Right atrium auricular region (tissue), 2 donors: Measurements from ENCODE around the gene EPHA6. TPM values are rescaled to one million over a fixed set of nuclear protein-coding genes. Genes with fewer than 3 reads are reported as not detected.
"Not testable (repeated sequence)": the region's sequence is repeated elsewhere in the genome, so short reads cannot be mapped to it uniquely, and the experiment has no call there.

Experiments used
- DNase-seq: peaks from one replicate; pipeline ENCODE4 v3.0.0-alpha.2; 2019; ENCODE audit warnings: low spot score
- H3K27ac ChIP-seq, 2 donors: fragments of 200-600 bp; sonication (generic); 1 replicate in 1 of 2; 2 replicates in 1 of 2; pipeline ENCODE4 v1.5.1; 2016 to 2019
- H3K27me3 ChIP-seq, 2 donors: fragments of 200-600 bp; sonication (generic); one replicate each; pipeline versions ENCODE4 v1.5.1 to v1.6.0; 2017 to 2019
- H3K36me3 ChIP-seq: fragments of 200-600 bp; sonication (generic); one replicate; pipeline ENCODE4 v1.5.1; 2016
- H3K4me1 ChIP-seq, 2 donors: fragments of 200-600 bp; sonication (generic); one replicate each; pipeline versions ENCODE4 v1.5.1 to v1.6.0; 2017 to 2019
- H3K4me3 ChIP-seq, 2 donors: fragments of 200-600 bp; sonication (generic); 1 replicate in 1 of 2; 2 replicates in 1 of 2; pipeline ENCODE4 v1.5.1; 2017 to 2019; ENCODE audit warnings: mild to moderate bottlenecking in 1 of 2, moderate library complexity in 1 of 2
- H3K9me3 ChIP-seq, 2 donors: fragments of 200-600 bp; sonication (generic); one replicate each; pipeline ENCODE4 v1.5.1; 2019
- total RNA-seq, 2 donors: library from RNA; depleted of rRNA; stranded (reverse); fragments of >200 nt; gene quantifications; one replicate each; pipeline ENCODE4 v1.1.0, GENCODE V29; 2016
- TF ChIP-seq, protein P1 (sequence below), 2 donors: fragments of 200-600 bp; sonication (generic); IDR thresholded peaks; one replicate each; pipeline ENCODE4 v1.5.1; 2019; ENCODE audit warnings: antibody characterized with exemption in 2 of 2

The EPHA6 gene
- total RNA-seq, 2 donors from 2014 or later, result 0.22 to 0.35 TPM

DNA sequence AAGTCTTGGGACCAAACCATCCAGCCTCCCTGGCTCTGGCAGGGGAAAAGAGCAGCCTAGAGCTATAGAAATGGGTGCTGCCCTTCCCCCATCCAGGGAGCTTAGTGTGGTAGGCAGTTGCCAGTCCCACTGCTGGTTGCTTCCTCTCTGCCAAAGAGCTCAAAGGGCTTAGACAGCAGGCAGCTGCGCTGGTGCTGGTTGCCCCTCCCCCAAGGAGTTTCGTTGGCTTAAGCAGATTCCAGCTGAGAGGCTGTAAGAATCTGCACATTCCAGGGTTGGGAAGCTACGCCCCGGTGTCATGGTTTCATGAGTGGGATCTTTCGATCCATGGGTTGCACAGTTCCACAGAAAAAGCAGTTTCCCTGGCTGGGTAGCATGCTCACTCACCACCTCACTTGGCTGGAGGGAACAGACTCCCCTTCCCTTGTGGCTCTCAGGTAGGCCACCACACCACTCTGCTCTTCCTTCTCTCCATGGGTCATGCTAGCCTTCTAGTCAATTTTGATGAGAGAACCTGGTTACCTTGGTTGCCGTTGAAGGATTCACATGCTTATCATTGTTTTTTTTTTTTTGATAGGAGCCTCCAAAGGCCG lies 195.1 kb downstream of the EPHA6 start:
- H3K36me3 ChIP-seq, result no peaks in the 10 kb centered on the region
- H3K4me3 ChIP-seq, result no peak overlapping the region
- peaks cover 0 to 7% of the 10 kb centered on the region in 2 donors for H3K9me3 ChIP-seq
- DNase-seq, result no peak
- TF ChIP-seq, protein P1, sequence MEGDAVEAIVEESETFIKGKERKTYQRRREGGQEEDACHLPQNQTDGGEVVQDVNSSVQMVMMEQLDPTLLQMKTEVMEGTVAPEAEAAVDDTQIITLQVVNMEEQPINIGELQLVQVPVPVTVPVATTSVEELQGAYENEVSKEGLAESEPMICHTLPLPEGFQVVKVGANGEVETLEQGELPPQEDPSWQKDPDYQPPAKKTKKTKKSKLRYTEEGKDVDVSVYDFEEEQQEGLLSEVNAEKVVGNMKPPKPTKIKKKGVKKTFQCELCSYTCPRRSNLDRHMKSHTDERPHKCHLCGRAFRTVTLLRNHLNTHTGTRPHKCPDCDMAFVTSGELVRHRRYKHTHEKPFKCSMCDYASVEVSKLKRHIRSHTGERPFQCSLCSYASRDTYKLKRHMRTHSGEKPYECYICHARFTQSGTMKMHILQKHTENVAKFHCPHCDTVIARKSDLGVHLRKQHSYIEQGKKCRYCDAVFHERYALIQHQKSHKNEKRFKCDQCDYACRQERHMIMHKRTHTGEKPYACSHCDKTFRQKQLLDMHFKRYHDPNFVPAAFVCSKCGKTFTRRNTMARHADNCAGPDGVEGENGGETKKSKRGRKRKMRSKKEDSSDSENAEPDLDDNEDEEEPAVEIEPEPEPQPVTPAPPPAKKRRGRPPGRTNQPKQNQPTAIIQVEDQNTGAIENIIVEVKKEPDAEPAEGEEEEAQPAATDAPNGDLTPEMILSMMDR (IDR thresholded peaks at IDR 0.05), result no peak
- H3K27ac ChIP-seq, result no peak overlapping the region
- H3K4me1 ChIP-seq, result no peaks in the 10 kb centered on the region
- H3K27me3 ChIP-seq, result no peaks in the 10 kb centered on the region

DNA sequence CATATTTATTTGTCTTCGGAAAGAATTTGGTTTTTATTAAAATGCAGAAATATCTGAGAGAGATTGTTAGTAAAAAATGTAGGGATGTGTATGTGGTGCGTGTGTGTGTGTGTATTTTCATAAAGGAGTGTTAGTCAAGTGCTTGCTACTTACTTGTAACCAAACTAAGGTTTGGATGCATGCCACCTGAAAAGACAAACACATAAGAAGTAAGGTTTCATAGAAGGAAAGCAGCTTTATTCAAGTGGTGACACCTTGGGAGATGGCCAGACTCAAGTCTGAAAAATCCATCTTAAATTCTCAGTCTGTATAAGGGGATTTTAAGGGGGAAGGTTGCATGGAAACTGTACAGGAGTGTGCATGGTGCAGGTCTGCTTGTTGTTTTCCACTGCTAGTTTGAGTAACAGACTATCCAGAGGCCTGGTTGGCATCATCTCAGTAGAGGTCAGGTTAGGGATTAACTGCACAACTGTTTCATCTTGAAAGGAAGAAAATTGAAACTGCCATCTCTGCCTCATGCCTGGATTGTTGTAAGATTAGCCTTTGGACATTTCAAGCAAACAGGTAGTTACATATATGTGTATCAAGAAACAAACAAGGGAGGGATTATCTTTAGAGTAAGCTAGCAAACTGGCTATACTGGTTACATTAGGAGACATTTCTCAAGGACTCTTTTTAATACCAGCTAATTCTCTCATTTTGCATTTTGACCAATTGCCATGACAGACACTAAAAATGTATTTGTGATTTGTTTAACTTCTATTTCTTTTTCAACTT lies 196.7 kb downstream of the EPHA6 start:
- no peak for DNase-seq
- Histone ChIP-seq H3K27ac (no peak overlapping the region), H3K4me1 (no peaks in the 10 kb centered on the region), H3K9me3 (peaks cover 0 to 7% of the 10 kb centered on the region in 2 donors), H3K4me3 (no peak overlapping the region), H3K27me3 (no peaks in the 10 kb centered on the region), H3K36me3 (no peaks in the 10 kb centered on the region)
- TF ChIP-seq, protein P1 (IDR thresholded peaks at IDR 0.05), result no peak

DNA sequence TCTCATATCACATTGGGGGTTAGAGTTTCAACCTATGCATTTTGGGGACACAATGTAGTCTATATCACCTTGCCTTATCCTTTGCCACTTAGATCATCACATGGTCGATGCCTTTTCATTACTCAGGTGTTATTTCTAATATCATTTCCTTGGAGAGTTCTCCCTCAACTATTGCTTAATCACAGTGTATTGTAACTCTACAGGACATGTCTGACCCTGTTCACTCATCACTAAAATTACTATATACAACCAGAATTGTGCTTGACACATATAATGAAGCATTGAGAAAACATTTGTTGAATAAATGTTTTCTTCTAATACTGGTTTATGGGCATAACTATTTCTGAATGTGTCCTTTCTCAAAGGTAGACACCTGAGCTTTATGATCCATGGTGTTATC lies 207.4 kb downstream of the EPHA6 start:
- TF ChIP-seq, protein P1 (IDR thresholded peaks at IDR 0.05), result no peak
- H3K4me1 ChIP-seq, result no peaks in the 10 kb centered on the region
- no peak overlapping the region for H3K4me3 ChIP-seq
- DNase-seq, result no peak
- H3K36me3 ChIP-seq, result no peaks in the 10 kb centered on the region
- no peaks in the 10 kb centered on the region for H3K27me3 ChIP-seq
- no peak overlapping the region for H3K27ac ChIP-seq
- H3K9me3 ChIP-seq, result no peaks in the 10 kb centered on the region

DNA sequence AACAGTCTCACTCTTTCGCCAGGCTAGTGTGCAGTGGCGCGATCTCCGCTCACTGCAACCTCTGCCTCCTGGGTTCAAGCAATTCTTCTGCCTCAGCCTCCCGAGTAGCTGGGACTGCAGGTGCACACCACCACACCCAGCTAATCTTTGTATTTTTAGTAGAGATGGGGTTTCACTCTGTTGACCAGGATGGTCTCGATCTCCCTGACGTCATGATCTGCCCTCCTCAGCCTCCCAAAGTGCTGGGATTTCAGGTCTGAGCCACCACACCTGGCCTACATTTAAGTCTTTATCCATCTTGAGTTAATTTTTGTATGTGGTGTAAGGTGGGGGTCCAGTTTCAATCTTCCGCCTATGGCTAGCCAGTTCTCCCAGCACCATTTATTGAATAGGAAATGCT lies 211.2 kb downstream of the EPHA6 start:
- H3K27ac ChIP-seq, H3K4me1 ChIP-seq, H3K4me3 ChIP-seq, H3K9me3 ChIP-seq, H3K27me3 ChIP-seq, DNase-seq, H3K36me3 ChIP-seq: not testable (repeated sequence)

DNA sequence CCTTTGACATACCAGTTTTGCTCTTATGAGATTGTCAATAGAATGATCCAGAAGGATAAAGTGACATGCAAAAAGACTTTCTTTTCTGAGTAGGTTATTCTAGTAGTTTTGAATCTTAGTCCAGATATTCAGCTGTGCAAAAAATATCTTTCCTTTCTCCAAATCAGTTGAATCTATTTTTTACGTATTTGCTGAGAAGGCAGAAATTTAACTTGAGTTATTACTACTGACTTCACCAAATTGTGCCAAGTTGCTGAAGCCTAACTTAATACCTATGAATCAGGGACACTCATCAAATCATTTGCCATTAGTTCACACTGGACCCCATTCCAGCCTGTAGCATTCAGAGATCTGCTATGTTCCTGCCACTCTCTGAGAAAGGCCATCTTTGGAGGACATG lies 215.6 kb downstream of the EPHA6 start:
- Histone ChIP-seq H3K4me1 (no peaks in the 10 kb centered on the region), H3K27me3 (no peaks in the 10 kb centered on the region), H3K36me3 (no peaks in the 10 kb centered on the region), H3K9me3 (no peaks in the 10 kb centered on the region), H3K27ac (no peak overlapping the region), H3K4me3 (no peak overlapping the region)
- TF ChIP-seq, protein P1 (IDR thresholded peaks at IDR 0.05), result no peak
- DNase-seq, result no peak

DNA sequence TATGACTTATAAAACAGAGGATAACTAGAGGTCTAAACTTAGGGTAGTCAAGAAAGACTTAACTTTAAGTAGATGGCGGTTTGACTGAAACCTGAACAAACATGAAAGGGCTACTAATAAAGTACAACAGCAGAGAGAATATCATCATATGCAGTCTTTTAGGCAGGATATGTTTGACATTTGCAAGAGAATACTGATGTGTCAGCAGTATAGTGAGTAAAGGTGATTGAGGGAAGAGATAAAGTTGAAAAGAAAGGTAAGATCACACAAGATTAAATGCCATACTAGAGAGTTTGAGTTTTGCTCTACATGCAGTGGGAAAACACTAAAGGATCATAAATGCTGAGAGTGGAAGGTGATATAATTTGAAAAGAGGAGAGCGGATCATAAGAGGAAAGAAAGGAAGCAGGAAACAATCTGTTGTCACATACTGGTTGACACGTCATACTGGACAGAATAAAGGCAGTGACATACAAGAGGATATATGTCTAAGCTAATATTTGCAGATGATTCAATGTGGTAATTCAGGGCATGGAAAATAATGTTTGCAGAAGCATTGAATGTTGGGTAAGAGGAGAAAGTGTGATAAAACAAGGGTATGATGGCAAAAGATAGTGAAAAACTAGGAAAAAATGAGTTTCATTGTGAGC lies 223.0 kb downstream of the EPHA6 start:
- Histone ChIP-seq H3K27ac (no peak overlapping the region), H3K4me1 (no peaks in the 10 kb centered on the region), H3K27me3 (no peaks in the 10 kb centered on the region), H3K36me3 (no peaks in the 10 kb centered on the region), H3K4me3 (no peak overlapping the region), H3K9me3 (no peaks in the 10 kb centered on the region)
- no peak for DNase-seq
- TF ChIP-seq, protein P1 (IDR thresholded peaks at IDR 0.05), result no peak
